ENCODE results near the gene CXCL9. TPM values are rescaled to one million over a fixed set of nuclear protein-coding genes. Genes with fewer than 3 reads are reported as not detected.
"Not testable (repeated sequence)": the region's sequence is repeated elsewhere in the genome, so short reads cannot be mapped to it uniquely, and the experiment has no call there.

The CXCL9 gene
- 0.10 TPM for total RNA-seq

GRCh38 chr4:76007089-76007862, at the start of gene CXCL9:
Gene CXCL9, minus strand, starts transcription at chr4:76007509. Its CDS starts 60 bp downstream, at chr4:76007449.
- DNase-seq (ENCODE audit: low spot score) (no peak), ATAC-seq (peak; percentile 88)

- ATAC-seq (no peak), DNase-seq (ENCODE audit: low spot score) (no peak)
Observed at GRCh38 chr4:76055421-76055820, 48.1 kb upstream of the CXCL9 start.

- ATAC-seq, result no peak
Observed at GRCh38 chr4:76055016-76055415, 47.7 kb upstream of the CXCL9 start.

GRCh38 chr4:76053730-76054129, 46.4 kb upstream of the CXCL9 start:
- DNase-seq (ENCODE audit: low spot score) (no peak), ATAC-seq (no peak)

More at GRCh38 chr4:76055016-76055415, 47.7 kb upstream of the CXCL9 start:
- DNase-seq (ENCODE audit: low spot score), result no peak

GRCh38 chr4:76050560-76051050, 43.3 kb upstream of the CXCL9 start:
- ATAC-seq; DNase-seq (ENCODE audit: low spot score): not testable (repeated sequence)

- DNase-seq (ENCODE audit: low spot score); ATAC-seq: not testable (repeated sequence)
Observed at GRCh38 chr4:76049860-76050416, 42.6 kb upstream of the CXCL9 start.

GRCh38 chr4:76044686-76045085, 37.4 kb upstream of the CXCL9 start:
- DNase-seq (ENCODE audit: low spot score); ATAC-seq: not testable (repeated sequence)

GRCh38 chr4:76043306-76043705, 36.0 kb upstream of the CXCL9 start:
- not testable (repeated sequence) for ATAC-seq; DNase-seq (ENCODE audit: low spot score)

GRCh38 chr4:76042241-76042998, 35.1 kb upstream of the CXCL9 start:
- ATAC-seq; DNase-seq (ENCODE audit: low spot score): not testable (repeated sequence)

- no peak for DNase-seq (ENCODE audit: low spot score)
- no peak for ATAC-seq
Observed at GRCh38 chr4:76036855-76037254, 29.5 kb upstream of the CXCL9 start.

- DNase-seq (ENCODE audit: low spot score), result no peak
- no peak for ATAC-seq
Observed at GRCh38 chr4:76035799-76036380, 28.6 kb upstream of the CXCL9 start, which contains the start of gene CXCL11. Gene CXCL11, minus strand, starts transcription at chr4:76036070. Its CDS starts 83 bp downstream, at chr4:76035987.

- ATAC-seq (no peak), DNase-seq (ENCODE audit: low spot score) (no peak)
Observed at GRCh38 chr4:76035141-76035540, 27.8 kb upstream of the CXCL9 start.

- ATAC-seq, result no peak
- DNase-seq (ENCODE audit: low spot score), result no peak
Observed at GRCh38 chr4:76029300-76029699, 22.0 kb upstream of the CXCL9 start.

- DNase-seq (ENCODE audit: low spot score) (no peak), ATAC-seq (peak; percentile 76)
Observed at GRCh38 chr4:76028350-76028765, 21.0 kb upstream of the CXCL9 start.

GRCh38 chr4:76024065-76024464, 16.8 kb upstream of the CXCL9 start:
- ATAC-seq (no peak), DNase-seq (ENCODE audit: low spot score) (no peak)

GRCh38 chr4:76023389-76023788, 16.1 kb upstream of the CXCL9 start, which contains the start of gene CXCL10:
Gene CXCL10, minus strand, starts transcription at chr4:76023497. Its CDS starts 66 bp downstream, at chr4:76023431.
- ATAC-seq (peak; percentile 19), DNase-seq (ENCODE audit: low spot score) (no peak)

- no peak for ATAC-seq
Observed at GRCh38 chr4:76022677-76023076, 15.4 kb upstream of the CXCL9 start.

GRCh38 chr4:76022031-76022430, 14.7 kb upstream of the CXCL9 start:
- DNase-seq (ENCODE audit: low spot score), result no peak
- ATAC-seq, result no peak

More at GRCh38 chr4:76022677-76023076, 15.4 kb upstream of the CXCL9 start:
- DNase-seq (ENCODE audit: low spot score), result no peak

GRCh38 chr4:76017056-76017686, 9.9 kb upstream of the CXCL9 start:
- DNase-seq (ENCODE audit: low spot score) (no peak), ATAC-seq (no peak)

GRCh38 chr4:76016393-76016792, 9.1 kb upstream of the CXCL9 start:
- ATAC-seq (peak; percentile 45), DNase-seq (ENCODE audit: low spot score) (no peak)
